Activated T-helper 2 cell treated with anti-CD3 and anti-CD28 coated beads, Interferon-gamma antibody, Interleukin-2, Interleukin-4, amounts not matched to agents 10 μg/mL and 5 μg/mL and 100 μg/mL, durations not matched to agents 14 hours and 24 hours and 36 hours (primary cell): ENCODE measurements around the gene PCDHGA9. TPM values are rescaled to one million over a fixed set of nuclear protein-coding genes. Genes with fewer than 3 reads are reported as not detected.
"Not testable (repeated sequence)": the region's sequence is repeated elsewhere in the genome, so short reads cannot be mapped to it uniquely, and the experiment has no call there.

ENCODE experiments used
- DNase-seq: peaks from one replicate; pipeline ENCODE4 v3.0.0; 2021; ENCODE audit warnings: low spot score
- H3K27ac Mint-ChIP-seq: one replicate; pipeline ENCODE4 v1.8.0; 2021; ENCODE audit warnings: mixed read lengths
- H3K27me3 Mint-ChIP-seq: one replicate; pipeline ENCODE4 v1.8.0; 2021; ENCODE audit warnings: low read depth, mixed read lengths
- H3K36me3 Mint-ChIP-seq: one replicate; pipeline ENCODE4 v1.8.0; 2021; ENCODE audit warnings: low read depth, mixed read lengths
- H3K4me1 Mint-ChIP-seq: one replicate; pipeline ENCODE4 v1.8.0; 2021; ENCODE audit warnings: low read depth, mixed read lengths
- H3K4me3 Mint-ChIP-seq: one replicate; pipeline ENCODE4 v1.8.0; 2021; ENCODE audit warnings: low read depth, mild to moderate bottlenecking, moderate library complexity, mixed read lengths
- H3K9me3 Mint-ChIP-seq: one replicate; pipeline ENCODE4 v1.8.0; 2021; ENCODE audit warnings: mixed read lengths
- intact Hi-C: fragments of 100-400 bp; cut with micrococcal nuclease; formaldehyde crosslinking; loops from one replicate; pipeline ENCODE4 v1.15.1; 2023
- total RNA-seq: library from RNA; stranded (reverse); gene quantifications from 2 replicates; pipeline ENCODE4 v1.2.3, GENCODE V29; 2022

The PCDHGA9 gene
- total RNA-seq, 1 donor from 2014 or later = 0.32 TPM

- no peak overlapping the region for H3K4me3 Mint-ChIP-seq
- peaks cover 1% of the 10 kb centered on the region for H3K4me1 Mint-ChIP-seq
- H3K9me3 Mint-ChIP-seq = peaks cover 38% of the 10 kb centered on the region
- DNase-seq = no peak
- H3K27ac Mint-ChIP-seq = no peak overlapping the region
- H3K36me3 Mint-ChIP-seq = peaks cover 5% of the 10 kb centered on the region
- peaks cover 15% of the 10 kb centered on the region for H3K27me3 Mint-ChIP-seq
- intact Hi-C loops = no loop called here
These were observed 30.8 kb upstream of the PCDHGA9 start for GRCh38 chr5:141371572-141372475.

DNA sequence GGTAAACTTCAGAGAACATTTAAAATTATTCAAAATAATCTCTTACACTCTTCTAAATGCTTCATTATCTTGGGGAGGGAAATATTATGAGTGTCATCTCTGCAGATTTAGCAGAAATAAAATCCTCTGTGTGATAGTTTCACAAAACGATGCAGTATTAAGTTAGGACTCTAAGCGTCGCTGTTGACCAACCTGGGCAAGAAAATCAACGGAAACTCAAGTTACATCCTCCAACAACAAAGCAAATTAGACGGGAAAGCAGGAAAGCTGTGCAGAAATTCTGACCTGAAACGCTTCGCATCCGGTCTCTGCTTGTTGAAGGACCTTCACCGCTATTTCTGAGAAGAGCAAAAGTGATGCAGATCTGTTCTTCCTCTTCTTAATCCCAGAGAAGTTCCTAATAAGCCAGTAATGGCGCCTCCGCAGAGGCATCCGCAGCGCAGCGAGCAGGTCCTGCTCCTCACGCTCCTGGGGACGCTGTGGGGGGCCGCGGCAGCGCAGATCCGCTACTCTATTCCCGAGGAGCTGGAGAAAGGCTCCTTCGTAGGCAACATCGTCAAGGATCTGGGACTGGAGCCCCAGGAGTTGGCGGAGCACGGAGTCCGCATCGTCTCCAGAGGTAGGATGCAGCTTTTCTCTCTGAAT is 28.8 kb upstream of the PCDHGA9 start, which contains the start of gene PCDHGA6:
Gene PCDHGA6, plus strand, starts transcription at position 219 of the 645 bp plus-strand sequence. Its CDS starts 193 bp downstream, at position 412.
- Mint-ChIP-seq H3K27ac (no peak within 1 kb of the TSS), H3K36me3 (peaks cover 5% of the 10 kb centered on the region), H3K4me3 (peak within 1 kb of the TSS; percentile 13), H3K4me1 (peaks cover 1% of the 10 kb centered on the region), H3K9me3 (peaks cover 44% of the 10 kb centered on the region), H3K27me3 (peaks cover 15% of the 10 kb centered on the region)
- no peak for DNase-seq
- intact Hi-C loops = no loop called here

DNA sequence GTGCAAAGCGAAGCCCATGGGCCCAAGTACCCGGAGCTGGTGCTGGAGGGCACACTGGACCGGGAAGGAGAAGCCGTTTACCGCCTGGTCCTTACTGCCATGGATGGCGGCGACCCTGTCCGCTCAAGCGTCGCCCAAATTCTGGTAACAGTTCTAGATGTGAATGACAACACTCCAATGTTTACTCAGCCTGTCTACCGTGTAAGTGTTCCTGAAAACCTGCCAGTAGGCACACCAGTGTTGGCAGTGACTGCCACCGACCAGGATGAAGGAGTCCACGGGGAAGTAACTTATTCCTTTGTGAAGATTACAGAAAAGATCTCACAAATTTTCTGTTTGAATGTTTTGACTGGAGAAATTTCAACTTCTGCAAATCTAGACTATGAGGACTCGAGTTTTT is 28.0 kb upstream of the PCDHGA9 start:
- H3K27ac Mint-ChIP-seq = no peak overlapping the region
- no peaks in the 10 kb centered on the region for H3K4me1 Mint-ChIP-seq
- peaks cover 11% of the 10 kb centered on the region for H3K27me3 Mint-ChIP-seq
- no peak for DNase-seq
- H3K36me3 Mint-ChIP-seq = peaks cover 5% of the 10 kb centered on the region
- H3K9me3 Mint-ChIP-seq = peaks cover 46% of the 10 kb centered on the region
- intact Hi-C loops = no loop called here
- no peak overlapping the region for H3K4me3 Mint-ChIP-seq

GRCh38 chr5:141375444-141376155 is 27.0 kb upstream of the PCDHGA9 start:
- H3K4me1 Mint-ChIP-seq, H3K4me3 Mint-ChIP-seq, H3K27ac Mint-ChIP-seq, H3K27me3 Mint-ChIP-seq, intact Hi-C loops, DNase-seq, H3K36me3 Mint-ChIP-seq: not testable (repeated sequence)
- peaks cover 46% of the 10 kb centered on the region for H3K9me3 Mint-ChIP-seq

GRCh38 chr5:141382469-141383294 is 19.9 kb upstream of the PCDHGA9 start, which contains the start of gene PCDHGA7:
TSS of gene PCDHGA7 (plus strand) at chr5:141382742. CDS start at chr5:141382900, 158 bp downstream.
- intact Hi-C loops = no loop called here
- no peak for DNase-seq
- Mint-ChIP-seq H3K4me3 (peak within 1 kb of the TSS; percentile 75), H3K27ac (no peak within 1 kb of the TSS), H3K9me3 (peaks cover 38% of the 10 kb centered on the region), H3K27me3 (peaks cover 11% of the 10 kb centered on the region), H3K36me3 (no peaks in the 10 kb centered on the region), H3K4me1 (no peaks in the 10 kb centered on the region)

DNA sequence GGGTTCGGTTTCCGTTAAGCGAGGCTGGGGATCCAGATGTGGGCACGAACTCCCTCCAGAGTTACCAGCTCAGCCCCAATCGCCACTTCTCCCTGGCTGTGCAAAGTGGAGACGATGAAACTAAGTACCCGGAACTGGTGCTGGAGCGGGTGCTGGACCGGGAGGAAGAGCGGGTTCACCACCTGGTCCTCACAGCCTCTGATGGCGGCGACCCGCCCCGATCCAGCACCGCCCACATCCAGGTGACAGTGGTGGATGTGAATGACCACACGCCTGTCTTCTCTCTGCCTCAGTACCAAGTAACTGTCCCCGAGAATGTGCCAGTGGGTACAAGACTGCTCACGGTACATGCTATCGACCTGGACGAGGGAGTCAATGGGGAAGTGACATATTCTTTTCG is 19.2 kb upstream of the PCDHGA9 start:
- DNase-seq = no peak
- Mint-ChIP-seq H3K27ac (no peak overlapping the region), H3K27me3 (peaks cover 13% of the 10 kb centered on the region), H3K9me3 (peaks cover 41% of the 10 kb centered on the region), H3K4me1 (no peaks in the 10 kb centered on the region), H3K36me3 (no peaks in the 10 kb centered on the region), H3K4me3 (peak overlapping the region; percentile 75)
- intact Hi-C loops = no loop called here

- Mint-ChIP-seq H3K27me3 (peaks cover 16% of the 10 kb centered on the region), H3K9me3 (peaks cover 46% of the 10 kb centered on the region), H3K4me3 (no peak overlapping the region), H3K4me1 (no peaks in the 10 kb centered on the region), H3K27ac (no peak overlapping the region), H3K36me3 (no peaks in the 10 kb centered on the region)
- intact Hi-C loops = no loop called here
- DNase-seq = no peak
These were observed 17.9 kb upstream of the PCDHGA9 start for GRCh38 chr5:141384471-141385267.

- H3K27ac Mint-ChIP-seq, intact Hi-C loops, DNase-seq, H3K4me1 Mint-ChIP-seq, H3K36me3 Mint-ChIP-seq: not testable (repeated sequence)
- Mint-ChIP-seq H3K27me3 (peaks cover 20% of the 10 kb centered on the region), H3K9me3 (peaks cover 55% of the 10 kb centered on the region), H3K4me3 (peak within 1 kb of the TSS; percentile 37)
These were observed 14.8 kb upstream of the PCDHGA9 start, which contains the start of gene PCDHGB4 for GRCh38 chr5:141387557-141388311. TSS of gene PCDHGB4 (plus strand) at chr5:141387698. CDS start at chr5:141387885, 187 bp downstream.

- Mint-ChIP-seq H3K27me3 (peaks cover 16% of the 10 kb centered on the region), H3K4me1 (no peaks in the 10 kb centered on the region), H3K27ac (no peak overlapping the region), H3K9me3 (peaks cover 53% of the 10 kb centered on the region), H3K36me3 (peaks cover 3% of the 10 kb centered on the region), H3K4me3 (no peak overlapping the region)
- intact Hi-C loops = no loop called here
- DNase-seq = no peak
These were observed 13.9 kb upstream of the PCDHGA9 start for GRCh38 chr5:141388661-141389060.

DNA sequence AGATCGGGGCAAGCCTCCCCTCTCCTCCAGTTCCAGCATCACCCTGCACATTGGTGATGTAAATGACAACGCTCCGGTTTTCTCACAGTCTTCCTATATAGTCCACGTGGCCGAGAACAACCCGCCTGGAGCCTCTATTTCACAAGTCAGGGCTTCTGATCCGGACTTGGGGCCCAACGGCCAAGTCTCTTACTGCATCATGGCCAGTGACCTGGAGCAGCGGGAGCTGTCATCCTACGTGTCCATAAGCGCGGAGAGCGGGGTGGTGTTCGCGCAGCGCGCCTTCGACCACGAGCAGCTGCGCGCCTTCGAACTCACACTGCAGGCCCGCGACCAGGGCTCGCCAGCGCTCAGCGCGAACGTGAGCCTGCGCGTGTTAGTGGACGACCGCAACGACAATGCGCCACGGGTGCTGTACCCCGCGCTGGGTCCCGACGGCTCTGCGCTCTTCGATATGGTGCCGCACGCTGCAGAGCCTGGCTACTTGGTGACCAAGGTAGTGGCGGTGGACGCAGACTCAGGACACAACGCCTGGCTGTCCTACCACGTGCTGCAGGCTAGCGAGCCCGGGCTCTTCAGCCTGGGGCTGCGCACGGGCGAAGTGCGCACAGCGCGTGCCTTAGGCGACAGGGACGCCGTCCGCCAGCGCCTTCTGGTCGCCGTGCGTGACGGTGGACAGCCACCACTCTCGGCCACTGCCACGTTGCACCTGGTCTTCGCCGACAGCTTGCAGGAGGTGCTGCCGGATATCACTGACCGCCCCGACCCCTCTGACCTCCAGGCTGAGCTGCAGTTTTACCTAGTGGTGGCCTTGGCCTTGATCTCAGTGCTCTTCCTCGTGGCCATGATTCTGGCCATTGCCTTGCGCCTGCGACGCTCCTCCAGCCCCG is 13.2 kb upstream of the PCDHGA9 start:
- intact Hi-C loops = no loop called here
- Mint-ChIP-seq H3K27ac (no peak overlapping the region), H3K36me3 (peaks cover 3% of the 10 kb centered on the region), H3K4me3 (no peak overlapping the region), H3K4me1 (no peaks in the 10 kb centered on the region), H3K27me3 (peaks cover 15% of the 10 kb centered on the region), H3K9me3 (peaks cover 56% of the 10 kb centered on the region)
- DNase-seq = no peak
